B cell (primary cell): Measurements from ENCODE around the gene NFASC. TPM values are rescaled to one million over a fixed set of nuclear protein-coding genes. Genes with fewer than 3 reads are reported as not detected.

ENCODE experiments used
- ATAC-seq: fragments of 200-7000 bp; cut with Tn5 transposase; one replicate; pipeline ENCODE4 v1.10.0; 2021; ENCODE audit warnings: low read depth, mild to moderate bottlenecking, moderate number of reproducible peaks, moderate library complexity
- CTCF ChIA-PET: fragments of 350-600 bp; sonication (Branson Sonifier 250); formaldehyde crosslinking; loops from one replicate; lab custom pipeline; 2021; ENCODE audit warnings: antibody characterized with exemption, inconsistent platforms; lab: Charles Lee
- POLR2A ChIA-PET: fragments of 350-600 bp; sonication (Branson Sonifier 250); formaldehyde crosslinking; loops from one replicate; lab custom pipeline; 2021; ENCODE audit warnings: antibody characterized with exemption; lab: Charles Lee
- DNase-seq: peaks from one replicate; pipeline ENCODE4 v3.0.0; 2013
- H2AFZ ChIP-seq: 2 replicates; pipeline ENCODE4 v1.6.1; 2012; ENCODE audit warnings: mild to moderate bottlenecking, low read depth, low read length; ENCODE audit not compliant: insufficient read depth, poor library complexity, severe bottlenecking
- H3K27ac ChIP-seq, 2 donors: 1 replicate in 1 of 2; 2 replicates in 1 of 2; pipeline ENCODE4 v1.5.1; 2012 to 2013; ENCODE audit warnings: low read length in 2 of 2, mild to moderate bottlenecking in 2 of 2, moderate library complexity in 1 of 2
- H3K27me3 ChIP-seq, 4 experiments: fragments of 200-600 bp in 1 of 4; sonication (generic) in 1 of 4; replicated peaks in 1 of 4; 1 replicate in 2 of 4; 2 replicates in 2 of 4; pipeline versions ENCODE4 v1.6.1 to v1.7.0; 2013 to 2016; ENCODE audit warnings: low read length in 3 of 4, mild to moderate bottlenecking in 2 of 4, mixed read lengths in 1 of 4, moderate library complexity in 1 of 4; ENCODE audit not compliant: insufficient read depth in 4 of 4, control insufficient read depth in 3 of 4; ENCODE audit errors: control extremely low read depth in 1 of 4
- H3K36me3 ChIP-seq, 2 experiments: replicated peaks in 1 of 2; 1 replicate in 1 of 2; 2 replicates in 1 of 2; pipeline versions ENCODE4 v1.6.1 to v1.7.1; 2013; ENCODE audit warnings: low read length in 1 of 2; ENCODE audit not compliant: insufficient read depth in 2 of 2, control insufficient read depth in 1 of 2; ENCODE audit errors: control extremely low read depth in 1 of 2, extremely low read depth in 1 of 2
- H3K4me1 ChIP-seq, 2 donors: fragments of 200-600 bp in 1 of 2; sonication (generic) in 1 of 2; 1 replicate in 1 of 2; 2 replicates in 1 of 2; pipeline versions ENCODE4 v1.5.1 to v1.6.1; 2013 to 2017; ENCODE audit warnings: low read length in 2 of 2; ENCODE audit not compliant: control insufficient read depth in 2 of 2, insufficient read depth in 2 of 2
- H3K4me2 ChIP-seq: replicated peaks from 2 replicates; pipeline ENCODE3; 2012; ENCODE audit warnings: mild to moderate bottlenecking, low read depth, low read length; ENCODE audit not compliant: poor library complexity, severe bottlenecking
- H3K4me3 ChIP-seq, 5 experiments: fragments of 200-600 bp in 1 of 5; sonication (generic) in 1 of 5; 1 replicate in 3 of 5; 2 replicates in 2 of 5; pipeline versions ENCODE4 v1.5.1 to v1.7.0; 2011 to 2016; ENCODE audit warnings: low read length in 4 of 5, mild to moderate bottlenecking in 4 of 5, low read depth in 2 of 5, control low read depth in 1 of 5, moderate library complexity in 1 of 5; ENCODE audit not compliant: insufficient read depth in 1 of 5; ENCODE audit errors: control extremely low read depth in 1 of 5, extremely low read depth in 1 of 5
- H3K79me2 ChIP-seq: fragments of 200-600 bp; sonication (generic); one replicate; pipeline ENCODE4 v1.6.0; 2016; ENCODE audit warnings: low read length; ENCODE audit not compliant: control insufficient read depth, insufficient read depth
- H3K9ac ChIP-seq: fragments of 200-600 bp; sonication (generic); 2 replicates; pipeline ENCODE4 v1.6.1; 2017; ENCODE audit warnings: mild to moderate bottlenecking, low read length, moderate library complexity
- H3K9me3 ChIP-seq, 3 donors: one replicate each; pipeline versions ENCODE4 v1.6.1 to v1.7.1; 2013; ENCODE audit warnings: low read length in 2 of 3; ENCODE audit not compliant: control insufficient read depth in 2 of 3, insufficient read depth in 1 of 3; ENCODE audit errors: control extremely low read depth in 1 of 3
- H4K20me1 ChIP-seq: 2 replicates; pipeline ENCODE4 v1.6.0; 2012; ENCODE audit warnings: mild to moderate bottlenecking, low read length; ENCODE audit not compliant: insufficient read depth, control insufficient read depth, poor library complexity, severe bottlenecking
- H3K27ac Mint-ChIP-seq: one replicate; pipeline ENCODE4 v1.8.0; 2021; ENCODE audit warnings: mixed read lengths
- H3K27me3 Mint-ChIP-seq: one replicate; pipeline ENCODE4 v1.8.0; 2021; ENCODE audit warnings: mixed read lengths
- H3K4me1 Mint-ChIP-seq: one replicate; pipeline ENCODE4 v1.8.0; 2021; ENCODE audit warnings: mixed read lengths
- H3K4me3 Mint-ChIP-seq: one replicate; pipeline ENCODE4 v1.8.0; 2021; ENCODE audit warnings: mixed read lengths
- H3K9me3 Mint-ChIP-seq: one replicate; pipeline ENCODE4 v1.8.0; 2022; ENCODE audit warnings: mixed read lengths; ENCODE audit not compliant: insufficient read depth
- EZH2 ChIP-seq: IDR thresholded peaks from 2 replicates; pipeline ENCODE4 v1.6.1; 2012; ENCODE audit warnings: borderline replicate concordance, low read depth, mild to moderate bottlenecking, moderate library complexity, low read length; ENCODE audit not compliant: insufficient read depth, poor library complexity, severe bottlenecking
- WGBS: methylation state at CpG from one replicate; pipeline ENCODE4 v1.1.5; 2013; ENCODE audit warnings: missing lambda C conversion rate; ENCODE audit not compliant: insufficient coverage; 5-methylcytosine and 5-hydroxymethylcytosine counted together
- intact Hi-C: fragments of 100-400 bp; cut with micrococcal nuclease; formaldehyde crosslinking; loops from one replicate; pipeline ENCODE4 v1.10.0; 2022
- polyA plus RNA-seq: library from polyadenylated mRNA; depleted of rRNA; stranded (reverse); fragments of >200 nt; gene quantifications from 2 replicates; pipeline ENCODE4 v1.2.3, GENCODE V29; 2012
- total RNA-seq, 2 donors: library from RNA; stranded (reverse); fragments of 120-200 nt in 1 of 2; gene quantifications; 1 replicate in 1 of 2; 2 replicates in 1 of 2; pipeline versions ENCODE4 v1.2.3 to v1.2.4, GENCODE V29; 2013 to 2022
- TF ChIP-seq, protein P1 (sequence below): fragments of 200-600 bp; IDR thresholded peaks from one replicate; pipeline ENCODE4 v1.8.0; 2022; ENCODE audit warnings: antibody characterized with exemption, mild to moderate bottlenecking

Gene NFASC
- total and polyA plus RNA-seq, 2 donors (not counting 1 experiment from before 2014, with no cell fraction given), result 0.06 to 0.39 TPM

DNA sequence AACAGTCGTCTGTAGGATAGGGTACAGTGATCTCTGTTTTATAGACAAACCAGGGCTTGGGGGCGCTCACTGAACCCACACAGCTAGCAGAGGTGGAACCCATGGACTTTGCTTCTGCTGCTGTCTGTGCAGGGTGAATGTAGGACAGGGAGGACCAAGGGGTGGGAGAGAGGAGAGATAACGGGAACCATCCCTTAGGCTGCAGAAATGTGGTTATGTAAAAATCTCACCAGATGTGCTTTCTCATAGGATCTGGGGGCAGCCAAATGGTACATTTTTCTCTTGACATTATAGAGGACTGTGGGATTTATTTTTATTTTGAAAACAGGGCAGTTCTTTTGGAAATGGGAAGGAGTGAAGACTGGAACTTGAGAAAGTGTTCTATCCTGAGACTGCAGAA lies 8.7 kb downstream of the NFASC start:
- DNase-seq (no peak), ATAC-seq (no peak)
- H3K27me3 Mint-ChIP-seq, result peaks cover 33% of the 10 kb centered on the region
- H3K79me2 ChIP-seq, result no peaks in the 10 kb centered on the region
- H3K36me3 ChIP-seq, result no peaks in the 10 kb centered on the region
- ChIA-PET POLR2A (no interaction called here), CTCF (interaction anchor here (0.8 kb wide), 1 partner anchor 13 kb away, joined by 3 read pairs; no protein-coding TSS in a partner anchor)
- no peaks in the 10 kb centered on the region for H4K20me1 ChIP-seq
- H3K9me3 ChIP-seq, result no peaks in the 10 kb centered on the region
- WGBS, result 100% methylated on average over 1 of the region's 3 CpGs
- no peak overlapping the region for H3K4me3 Mint-ChIP-seq
- no peaks in the 10 kb centered on the region for H3K9me3 Mint-ChIP-seq
- H2AFZ ChIP-seq, result no peak overlapping the region
- TF ChIP-seq EZH2, result no peak
- TF ChIP-seq, protein P1, sequence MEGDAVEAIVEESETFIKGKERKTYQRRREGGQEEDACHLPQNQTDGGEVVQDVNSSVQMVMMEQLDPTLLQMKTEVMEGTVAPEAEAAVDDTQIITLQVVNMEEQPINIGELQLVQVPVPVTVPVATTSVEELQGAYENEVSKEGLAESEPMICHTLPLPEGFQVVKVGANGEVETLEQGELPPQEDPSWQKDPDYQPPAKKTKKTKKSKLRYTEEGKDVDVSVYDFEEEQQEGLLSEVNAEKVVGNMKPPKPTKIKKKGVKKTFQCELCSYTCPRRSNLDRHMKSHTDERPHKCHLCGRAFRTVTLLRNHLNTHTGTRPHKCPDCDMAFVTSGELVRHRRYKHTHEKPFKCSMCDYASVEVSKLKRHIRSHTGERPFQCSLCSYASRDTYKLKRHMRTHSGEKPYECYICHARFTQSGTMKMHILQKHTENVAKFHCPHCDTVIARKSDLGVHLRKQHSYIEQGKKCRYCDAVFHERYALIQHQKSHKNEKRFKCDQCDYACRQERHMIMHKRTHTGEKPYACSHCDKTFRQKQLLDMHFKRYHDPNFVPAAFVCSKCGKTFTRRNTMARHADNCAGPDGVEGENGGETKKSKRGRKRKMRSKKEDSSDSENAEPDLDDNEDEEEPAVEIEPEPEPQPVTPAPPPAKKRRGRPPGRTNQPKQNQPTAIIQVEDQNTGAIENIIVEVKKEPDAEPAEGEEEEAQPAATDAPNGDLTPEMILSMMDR, result no peak
- H3K4me3 ChIP-seq, result no peak overlapping the region
- H3K4me2 ChIP-seq, result no peak overlapping the region
- H3K4me1 Mint-ChIP-seq, result no peaks in the 10 kb centered on the region
- intact Hi-C loops, result no loop called here
- peaks cover 0 to 12% (median 0%) of the 10 kb centered on the region in 4 experiments for H3K27me3 ChIP-seq
- H3K27ac Mint-ChIP-seq, result no peak overlapping the region
- no peak overlapping the region for H3K9ac ChIP-seq
- H3K4me1 ChIP-seq, result no peaks in the 10 kb centered on the region
- no peak overlapping the region for H3K27ac ChIP-seq

DNA sequence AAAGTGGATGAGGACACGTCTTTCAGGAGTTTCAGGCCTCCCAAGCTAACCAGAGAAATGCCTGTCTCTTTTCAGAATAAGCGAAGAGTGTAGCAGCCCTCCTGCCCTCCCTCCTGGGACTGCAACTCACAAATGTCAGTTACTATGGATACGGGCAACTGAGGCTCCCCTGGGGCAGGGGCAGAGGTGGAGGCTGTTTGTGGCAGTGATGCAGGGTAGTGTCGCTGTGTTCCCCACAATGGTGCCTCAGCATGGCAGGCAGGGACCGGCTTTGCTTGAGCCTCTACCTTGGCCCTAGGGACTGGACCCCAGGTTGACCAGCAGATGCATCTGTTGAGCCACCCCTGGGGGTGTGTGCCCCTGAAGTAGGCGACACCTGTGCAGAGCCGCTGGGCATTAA lies 10.2 kb downstream of the NFASC start:
- peaks cover 32% of the 10 kb centered on the region for H3K27me3 Mint-ChIP-seq
- POLR2A ChIA-PET, result no interaction called here
- intact Hi-C loops, result no loop called here

More for the DNA sequence above, 10.2 kb downstream of the NFASC start:
- no peak overlapping the region for H3K4me3 Mint-ChIP-seq
- H3K27ac Mint-ChIP-seq, result no peak overlapping the region
- Histone ChIP-seq H3K4me1 (no peaks in the 10 kb centered on the region), H3K4me3 (no peak overlapping the region), H2AFZ (no peak overlapping the region), H3K9ac (no peak overlapping the region), H3K9me3 (no peaks in the 10 kb centered on the region), H3K79me2 (no peaks in the 10 kb centered on the region), H4K20me1 (no peaks in the 10 kb centered on the region), H3K27me3 (peaks cover 0 to 8% (median 0%) of the 10 kb centered on the region in 4 experiments), H3K4me2 (no peak overlapping the region), H3K36me3 (no peaks in the 10 kb centered on the region), H3K27ac (no peak overlapping the region)
- ATAC-seq (no peak), DNase-seq (no peak)
- no peaks in the 10 kb centered on the region for H3K4me1 Mint-ChIP-seq
- CTCF ChIA-PET, result interaction anchor here (0.8 kb wide), 1 partner anchor 12 kb away, joined by 3 read pairs; no protein-coding TSS in a partner anchor
- TF ChIP-seq EZH2, result no peak
- TF ChIP-seq, protein P1, result no peak
- 65% methylated on average over 5 of the region's 7 CpGs for WGBS
- H3K9me3 Mint-ChIP-seq, result no peaks in the 10 kb centered on the region
